Measurements from ENCODE around the gene EOLA2.
"Not testable (repeated sequence)": the region's sequence is repeated elsewhere in the genome, so short reads cannot be mapped to it uniquely, and the experiment has no call there.

- not testable (repeated sequence) for TF ChIP-seq CTCF (optimal IDR thresholded peaks at IDR 0.05 in 1 of 3, IDR thresholded peaks at IDR 0.05 in 1 of 3, conservative IDR thresholded peaks at IDR 0.05 in 1 of 3; ENCODE audit: extremely low read depth in 1 of 3, insufficient read depth in 2 of 3, low read length in 3 of 3); EZH2 (IDR thresholded peaks at IDR 0.05; ENCODE audit: low read length)
Measured at GRCh38 chrX:149945820-149946219, 7.5 kb upstream of the EOLA2 start.

All from keratinocyte (primary cell).